Cardiac septum (tissue), 1 donor: Measurements from ENCODE around the gene SNRNP70. TPM values are rescaled to one million over a fixed set of nuclear protein-coding genes. Genes with fewer than 3 reads are reported as not detected.
A peak's percentile ranks its signal among the peaks of the same experiment; 100 is the strongest.
"Not testable (repeated sequence)": the region's sequence is repeated elsewhere in the genome, so short reads cannot be mapped to it uniquely, and the experiment has no call there.

ENCODE experiments used
- DNase-seq: peaks from one replicate; pipeline ENCODE4 v3.0.0-alpha.2; 2020; ENCODE audit warnings: low spot score
- intact Hi-C: fragments of 100-400 bp; cut with DNase I; formaldehyde crosslinking; loops from one replicate; pipeline ENCODE4 v1.14.0; 2022
- total RNA-seq: library from RNA; stranded (reverse); fragmentation: NEBNext Ultra II Directional; extraction: Animal tissue kit (Norgen Biotek cat#: 25700); gene quantifications from one replicate; pipeline ENCODE4 v1.2.1, GENCODE V29; 2021
- donor health status: DM: no; HTN: no; CAD: no.

The SNRNP70 gene
- total RNA-seq, 1 donor from 2014 or later: 137 TPM

GRCh38 chr19:49133621-49134454 is 48.6 kb downstream of the SNRNP70 start:
- intact Hi-C loops: no loop called here
- DNase-seq: no peak

GRCh38 chr19:49135686-49136085 is 50.4 kb downstream of the SNRNP70 start:
- DNase-seq: no peak
- intact Hi-C loops: no loop called here

- DNase-seq: no peak
Observed at GRCh38 chr19:49136771-49137171, 51.5 kb downstream of the SNRNP70 start.

GRCh38 chr19:49140951-49141350 is 55.7 kb downstream of the SNRNP70 start:
- intact Hi-C loops: no loop called here
- no peak for DNase-seq

More at GRCh38 chr19:49136771-49137171, 51.5 kb downstream of the SNRNP70 start:
- intact Hi-C loops: no loop called here

- intact Hi-C loops: no loop called here
Observed at GRCh38 chr19:49141352-49141751, 56.1 kb downstream of the SNRNP70 start.

GRCh38 chr19:49142866-49143335 is 57.6 kb downstream of the SNRNP70 start:
- peak; percentile 94 for DNase-seq
- intact Hi-C loops: loop anchor here (2.0 kb wide), 1 partner anchor 28 kb away; the partner anchor contains the start of gene LIN7B

More at GRCh38 chr19:49141352-49141751, 56.1 kb downstream of the SNRNP70 start:
- no peak for DNase-seq

GRCh38 chr19:49145573-49146407 is 60.5 kb downstream of the SNRNP70 start:
- peak; percentile 92 for DNase-seq
- intact Hi-C loops: loop anchor here (5.0 kb wide), 2 partner anchors 48 to 153 kb away; partner anchors contain the start of genes GYS1 and RUVBL2

- intact Hi-C loops: loop anchor here (5.0 kb wide), 2 partner anchors 49 to 154 kb away; partner anchors contain the start of genes GYS1 and RUVBL2
- DNase-seq: not testable (repeated sequence)
Observed at GRCh38 chr19:49146408-49146770, 61.1 kb downstream of the SNRNP70 start.

GRCh38 chr19:49148044-49148682 is 62.9 kb downstream of the SNRNP70 start:
- intact Hi-C loops: loop anchor here (5.0 kb wide), 2 partner anchors 51 to 156 kb away; partner anchors contain the start of genes GYS1 and RUVBL2
- DNase-seq: no peak

- intact Hi-C loops: loop anchor here (5.0 kb wide), 2 partner anchors 52 to 157 kb away; partner anchors contain the start of genes GYS1 and RUVBL2
- DNase-seq: peak; percentile 97
Observed at GRCh38 chr19:49148784-49149651, 63.8 kb downstream of the SNRNP70 start.

- intact Hi-C loops: loop anchor here (2.0 to 5.0 kb wide), 3 partner anchors 31 to 157 kb away; partner anchors contain the start of genes C19orf73, GYS1, PPFIA3 and RUVBL2
- DNase-seq: no peak
Observed at GRCh38 chr19:49149652-49150105, 64.4 kb downstream of the SNRNP70 start.

- peak; percentile 89 for DNase-seq
Observed at GRCh38 chr19:49150106-49150943, 65.1 kb downstream of the SNRNP70 start.

GRCh38 chr19:49150944-49151243 is 65.6 kb downstream of the SNRNP70 start:
- intact Hi-C loops: loop anchor here (2.0 kb wide), 1 partner anchor 32 kb away; the partner anchor contains the start of genes C19orf73 and PPFIA3
- DNase-seq: no peak

More at GRCh38 chr19:49150106-49150943, 65.1 kb downstream of the SNRNP70 start:
- intact Hi-C loops: loop anchor here (2.0 kb wide), 1 partner anchor 32 kb away; the partner anchor contains the start of genes C19orf73 and PPFIA3

GRCh38 chr19:49151267-49152118 is 66.2 kb downstream of the SNRNP70 start:
- intact Hi-C loops: loop anchor here (2.0 kb wide), 1 partner anchor 33 kb away; the partner anchor contains the start of genes C19orf73 and PPFIA3
- DNase-seq: no peak

GRCh38 chr19:49152119-49152550 is 66.9 kb downstream of the SNRNP70 start:
- no peak for DNase-seq
- intact Hi-C loops: no loop called here

- DNase-seq: no peak
- intact Hi-C loops: no loop called here
Observed at GRCh38 chr19:49153167-49153809, 68.0 kb downstream of the SNRNP70 start.
